Activated CD4-positive, alpha-beta T cell treated with anti-CD3 and anti-CD28 coated beads, Interleukin-2, amount 50 U/mL, for 1 hour (primary cell): ENCODE data around the gene DSCAM.
A peak's percentile ranks its signal among the peaks of the same experiment; 100 is the strongest.

Source experiments
- DNase-seq: peaks from one replicate; pipeline ENCODE4 v3.0.0-alpha.2; 2020

DSCAM gene

DNA sequence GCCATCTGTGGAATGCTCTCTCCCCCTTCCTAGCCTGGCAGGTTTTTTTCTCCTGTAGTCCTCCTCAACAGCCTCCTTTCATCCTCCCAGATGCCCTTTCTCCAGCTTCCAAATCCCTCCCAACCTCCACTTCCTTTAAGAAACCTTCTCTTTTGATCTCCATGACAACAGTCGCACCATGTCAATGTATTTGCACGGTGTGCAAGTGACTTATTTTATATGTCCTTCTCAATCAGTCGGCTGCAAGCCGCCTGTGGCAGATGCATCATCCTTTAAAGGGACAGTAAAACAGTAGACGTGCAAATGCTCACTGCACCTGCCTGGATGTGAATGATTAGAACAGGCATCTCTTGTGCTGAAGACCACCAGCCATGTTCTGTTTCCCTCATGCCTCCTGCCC, 694.5 kb downstream of the DSCAM start:
- DNase-seq: no peak

DNA sequence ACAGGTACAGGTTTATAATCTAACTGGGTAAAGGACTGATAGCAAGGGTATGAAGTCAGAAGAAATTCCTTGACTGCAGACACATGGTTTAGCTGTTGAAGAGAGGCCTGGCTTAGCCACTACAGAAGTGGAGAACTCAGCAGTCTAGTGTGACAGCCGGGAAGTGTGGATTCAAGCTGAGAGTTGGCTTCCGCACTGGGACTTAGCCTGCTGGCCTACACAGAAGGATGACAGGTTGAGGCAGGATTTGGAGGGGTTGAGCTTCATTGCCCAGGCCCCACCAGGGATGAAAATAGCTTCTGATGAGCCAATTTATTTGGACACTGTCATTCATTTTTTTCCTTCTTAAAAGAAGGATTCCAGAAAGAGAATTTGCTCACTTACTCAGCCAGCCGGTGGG, 695.3 kb downstream of the DSCAM start:
- no peak for DNase-seq

DNA sequence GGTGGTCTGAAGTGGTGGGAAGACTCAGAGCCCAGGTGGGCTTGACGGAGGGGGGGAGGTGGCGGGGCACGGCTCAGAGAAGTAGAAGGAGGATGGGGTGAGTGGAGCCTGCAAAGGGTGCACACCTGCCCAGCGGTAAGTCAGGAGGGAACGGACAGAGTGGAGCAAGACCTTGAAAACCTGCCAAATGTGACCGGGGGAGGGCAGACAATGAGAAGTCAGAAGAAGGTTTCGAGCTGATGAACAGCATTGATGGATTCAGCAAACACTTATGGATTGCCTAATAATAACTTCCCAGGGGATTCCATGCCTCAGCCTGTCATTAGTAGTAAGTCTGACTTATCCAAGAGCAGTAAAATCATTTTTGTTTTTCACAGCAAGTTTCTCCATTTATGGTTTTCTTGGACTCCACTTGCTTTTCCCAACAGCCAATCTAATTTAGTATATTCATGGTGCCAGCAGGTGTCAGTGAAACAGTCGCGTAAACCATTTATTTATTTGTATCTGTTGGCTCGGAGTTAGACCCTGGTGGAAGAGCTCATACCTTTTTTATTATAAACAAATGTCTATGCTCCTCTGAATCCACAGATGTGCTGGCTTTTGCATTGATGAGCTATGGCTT, 700.6 kb downstream of the DSCAM start:
- DNase-seq: no peak

DNA sequence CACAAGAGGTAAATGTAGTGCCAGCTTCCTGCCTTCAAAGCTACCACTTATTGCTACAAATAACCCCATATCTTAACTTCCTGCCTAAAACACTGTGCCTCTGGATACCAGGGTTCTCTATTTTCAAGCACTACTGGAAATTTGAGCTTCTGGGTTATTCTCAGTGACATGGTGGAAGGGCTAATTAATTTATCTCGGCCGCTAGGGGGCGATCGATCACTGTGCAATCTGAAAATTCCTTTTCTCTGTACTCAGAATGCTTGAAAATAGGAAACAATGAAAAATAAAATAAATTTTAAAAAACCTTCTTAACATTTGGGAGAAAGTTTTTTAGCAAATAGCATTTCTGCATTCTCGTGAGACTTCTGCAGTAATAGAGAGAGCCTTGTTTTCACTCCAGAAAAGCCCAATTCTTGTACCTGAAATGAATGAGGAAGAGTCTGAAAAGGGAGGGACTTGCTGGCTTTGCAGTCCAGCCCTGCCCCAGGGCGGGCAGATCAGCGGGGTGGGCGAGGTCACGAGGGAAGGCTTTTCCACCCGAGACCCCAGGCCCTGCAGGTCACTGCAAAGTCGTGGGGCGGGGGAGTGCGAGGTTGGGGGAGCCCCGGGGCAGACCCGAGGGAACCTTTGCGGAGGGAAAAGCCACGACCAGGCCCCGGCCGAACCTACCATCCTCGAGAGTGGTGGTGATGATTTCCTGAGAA, 703.0 kb downstream of the DSCAM start:
- DNase-seq: peak; percentile 17

DNA sequence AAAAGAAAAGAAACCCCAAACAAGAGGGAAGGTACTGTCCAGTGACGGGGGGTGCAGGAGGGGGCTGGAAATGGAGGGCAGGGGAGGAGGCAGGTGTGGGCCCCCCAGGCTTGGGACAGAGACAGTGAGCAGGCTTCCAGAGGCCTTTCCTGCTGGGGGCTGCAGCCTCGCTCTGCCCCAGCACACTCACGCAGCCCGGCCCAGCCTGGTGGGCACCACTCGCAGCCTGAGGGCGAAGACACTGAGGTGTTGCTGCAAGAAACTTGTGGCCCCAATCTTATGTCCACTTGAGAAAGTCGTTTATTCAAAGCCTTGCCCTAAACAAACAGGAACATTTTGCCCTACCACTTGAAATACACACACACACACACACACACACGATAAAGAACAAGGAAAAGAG, 705.3 kb downstream of the DSCAM start:
- DNase-seq: no peak

DNA sequence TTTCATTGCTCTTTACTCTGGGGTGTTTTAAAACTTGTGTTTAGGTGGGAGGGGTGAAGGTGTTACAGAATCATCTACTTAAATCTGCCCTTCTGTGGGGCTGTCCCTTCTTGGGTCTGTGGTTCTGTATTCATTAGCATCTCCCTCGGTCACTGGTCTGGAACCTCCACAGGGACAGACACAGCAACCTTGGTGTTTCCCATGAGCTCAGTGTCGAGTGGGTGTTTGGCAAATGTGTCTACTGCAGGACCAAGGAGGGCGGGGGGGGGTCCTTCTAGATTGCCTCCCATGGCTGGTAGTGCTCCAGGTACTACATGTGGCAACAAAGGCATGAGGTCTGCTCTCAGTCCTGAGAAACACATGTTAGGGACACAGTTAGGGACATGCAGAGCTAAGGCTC, 706.3 kb downstream of the DSCAM start:
- DNase-seq: no peak

GRCh38 chr21:40139636-40140035, 707.3 kb downstream of the DSCAM start:
- DNase-seq: no peak

DNA sequence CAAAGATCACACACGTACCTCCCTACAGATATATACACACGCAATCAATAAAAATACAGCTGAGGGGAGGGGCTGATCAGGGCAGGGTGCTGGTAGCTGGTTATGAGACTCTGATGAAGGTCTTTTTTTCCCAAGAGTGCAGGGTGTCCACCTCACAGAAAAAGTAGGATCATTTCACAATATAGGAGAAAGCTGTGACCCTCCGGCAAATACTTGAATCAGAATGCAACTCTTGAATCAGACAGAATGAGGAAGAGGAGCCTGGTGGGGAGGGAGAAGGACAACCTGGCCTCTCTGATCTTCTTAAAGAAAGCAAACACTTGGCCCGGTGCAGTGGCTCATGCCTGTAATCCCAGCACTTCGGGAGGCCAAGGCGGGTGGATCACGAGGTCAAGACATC, 710.4 kb downstream of the DSCAM start:
- DNase-seq: no peak

GRCh38 chr21:40134731-40135492, 712.0 kb downstream of the DSCAM start:
- DNase-seq: no peak

GRCh38 chr21:40130476-40130875, 716.5 kb downstream of the DSCAM start:
- DNase-seq: no peak

DNA sequence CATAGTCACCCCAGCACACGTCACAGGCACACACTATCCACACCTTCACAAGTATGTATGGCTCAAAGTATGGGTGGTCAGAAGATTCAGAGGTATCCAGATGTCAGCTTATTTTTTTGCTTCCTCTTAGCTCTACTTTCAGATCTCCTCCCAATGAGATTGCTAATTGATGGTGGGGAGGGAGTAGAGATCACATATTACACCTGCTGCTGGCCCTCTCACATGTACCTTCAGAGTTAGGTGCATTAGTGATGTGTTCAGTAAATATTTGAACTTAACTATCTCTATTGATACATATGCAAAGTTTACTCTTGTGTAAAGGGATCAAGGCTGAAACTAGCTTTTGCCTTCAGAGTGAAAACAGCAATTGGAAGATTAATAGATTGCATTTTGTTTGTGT, 717.1 kb downstream of the DSCAM start:
- DNase-seq: no peak

DNA sequence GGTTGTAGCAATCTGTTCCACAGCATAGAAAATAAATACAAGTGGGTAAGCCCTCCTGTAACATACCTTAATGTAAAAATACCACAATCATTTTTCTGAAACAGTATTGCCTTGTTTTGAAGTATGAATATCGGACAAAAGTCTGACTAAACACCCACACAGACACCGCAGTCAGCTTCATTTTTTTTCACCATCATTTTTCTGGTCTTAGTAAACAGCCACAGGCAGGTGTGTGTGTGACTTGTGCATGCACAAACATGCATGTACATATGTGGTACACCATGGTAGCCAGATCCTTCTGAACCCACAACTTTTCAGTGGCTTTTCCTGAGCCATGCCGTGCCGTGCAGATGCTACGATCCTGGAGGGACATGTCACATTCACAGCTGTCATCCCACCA, 718.1 kb downstream of the DSCAM start:
- no peak for DNase-seq

DNA sequence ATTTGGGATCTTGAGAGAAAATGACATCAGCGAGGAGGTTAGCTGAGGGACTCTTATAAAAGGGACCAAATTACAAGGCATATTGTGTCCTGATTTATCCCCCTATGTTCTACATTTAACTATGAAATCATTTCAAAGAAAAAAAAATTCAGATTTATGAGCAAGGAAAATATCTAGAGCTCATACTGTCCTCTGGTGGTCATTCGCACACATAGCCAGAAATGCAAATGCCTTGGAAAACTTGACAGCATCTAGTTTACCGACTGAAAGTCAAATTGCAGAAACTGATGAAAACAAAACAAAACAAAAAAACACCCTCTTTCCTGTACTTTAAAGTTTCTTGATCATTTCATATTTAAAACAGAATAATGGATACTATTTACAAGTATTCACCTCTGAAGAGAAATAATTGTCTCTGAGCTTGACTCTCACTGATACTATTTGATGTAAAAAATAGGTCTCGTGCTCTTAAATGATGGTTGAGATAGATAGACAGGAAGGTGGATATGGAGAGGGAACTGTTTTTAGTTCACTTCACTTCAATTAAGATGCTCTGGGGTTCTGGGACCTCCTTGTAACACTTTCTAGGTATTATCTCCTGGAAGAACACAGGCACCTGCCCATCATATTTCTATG, 725.9 kb downstream of the DSCAM start:
- DNase-seq: no peak

DNA sequence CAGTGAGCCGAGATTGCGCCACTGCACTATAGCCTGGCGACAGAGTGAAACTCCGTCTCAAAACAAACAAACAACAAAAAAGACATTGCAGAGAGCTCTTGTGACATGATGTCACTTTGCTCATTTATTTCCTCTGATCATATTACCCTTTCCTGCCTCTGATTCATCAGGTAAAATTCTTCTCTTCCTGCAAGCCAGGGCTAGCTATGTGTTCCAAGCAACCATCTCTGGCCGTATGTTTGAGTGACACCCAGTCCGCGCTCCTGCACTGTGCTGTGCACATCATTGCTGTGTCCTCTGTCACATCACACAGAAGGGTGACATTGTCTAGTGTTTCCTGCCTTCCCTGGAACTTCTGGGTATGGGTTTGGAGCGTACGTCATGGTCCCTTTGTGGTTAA, 728.4 kb downstream of the DSCAM start:
- DNase-seq: no peak

GRCh38 chr21:40117236-40117635, 729.7 kb downstream of the DSCAM start:
- no peak for DNase-seq

DNA sequence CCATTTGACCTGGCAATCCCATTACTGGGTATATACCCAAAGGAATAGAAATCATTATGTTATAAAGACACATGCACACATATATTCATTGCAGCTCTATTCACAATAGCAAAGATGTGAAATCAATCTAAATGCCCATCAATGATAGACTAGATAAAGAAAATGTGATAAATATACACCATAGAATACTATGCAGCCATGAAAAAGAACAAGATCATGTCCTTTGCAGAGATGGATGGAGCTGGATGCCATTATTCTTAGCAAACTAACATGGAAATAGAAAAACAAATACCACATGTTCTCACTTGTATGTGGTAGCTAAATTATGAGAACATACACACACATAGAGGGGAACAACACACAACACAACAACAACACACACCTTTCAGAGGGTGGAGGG, 731.2 kb downstream of the DSCAM start:
- no peak for DNase-seq

DNA sequence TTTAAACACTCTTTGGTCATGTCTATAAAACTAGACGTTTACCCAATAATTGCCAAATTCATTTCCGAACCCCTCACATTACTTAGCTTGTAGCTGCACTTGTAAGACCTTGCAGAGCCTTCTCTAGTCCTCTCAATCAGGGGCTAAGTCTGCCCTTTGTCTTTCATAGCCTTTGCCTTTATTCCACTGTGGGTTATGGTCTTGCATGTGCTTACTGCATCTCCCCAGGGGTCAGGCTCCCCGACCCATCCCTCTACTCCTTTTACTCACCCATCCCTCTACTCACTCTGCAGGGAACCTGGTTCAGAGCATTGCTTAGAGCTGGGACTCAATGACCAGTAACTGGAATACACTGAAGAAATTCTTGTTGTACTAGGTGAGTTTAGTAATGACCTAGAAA, 744.3 kb downstream of the DSCAM start:
- DNase-seq: no peak

DNA sequence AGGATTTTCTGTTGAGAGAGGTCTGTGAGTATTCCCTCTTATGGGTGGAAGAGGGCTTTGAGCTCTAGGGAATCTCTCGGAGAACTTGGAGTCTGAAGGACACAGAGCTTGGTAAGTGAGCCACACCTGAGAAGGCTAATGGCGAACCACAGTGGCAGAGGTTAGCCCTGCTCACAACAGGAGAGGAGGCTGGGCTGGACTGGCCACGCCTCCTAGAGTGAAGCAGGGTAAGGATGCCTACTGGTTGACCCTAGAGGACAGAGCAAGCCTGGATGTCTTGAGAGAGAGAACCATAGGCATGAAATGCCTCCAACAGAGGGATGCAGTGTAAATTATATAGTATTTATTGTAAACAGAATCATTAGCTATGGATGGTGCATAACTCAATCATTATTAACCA, 747.1 kb downstream of the DSCAM start:
- no peak for DNase-seq

DNA sequence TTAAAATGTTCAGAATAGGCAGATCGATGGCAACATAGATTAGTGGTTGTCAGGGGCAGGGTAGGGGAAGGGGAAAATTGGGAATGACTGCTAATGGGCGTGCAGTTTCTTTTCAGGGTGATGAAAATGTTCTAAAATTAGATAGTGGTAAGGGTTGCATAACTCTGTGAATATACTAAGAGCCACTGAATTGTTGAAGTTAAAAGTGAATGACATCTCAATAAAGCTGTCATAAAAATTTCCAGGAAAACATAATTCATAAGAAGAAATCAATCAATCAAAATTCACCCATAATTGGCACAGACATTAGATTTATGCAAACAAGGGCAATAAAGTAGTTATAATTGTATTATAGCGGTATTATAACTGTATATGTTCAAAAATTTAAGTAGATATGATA, 751.5 kb downstream of the DSCAM start:
- no peak for DNase-seq

DNA sequence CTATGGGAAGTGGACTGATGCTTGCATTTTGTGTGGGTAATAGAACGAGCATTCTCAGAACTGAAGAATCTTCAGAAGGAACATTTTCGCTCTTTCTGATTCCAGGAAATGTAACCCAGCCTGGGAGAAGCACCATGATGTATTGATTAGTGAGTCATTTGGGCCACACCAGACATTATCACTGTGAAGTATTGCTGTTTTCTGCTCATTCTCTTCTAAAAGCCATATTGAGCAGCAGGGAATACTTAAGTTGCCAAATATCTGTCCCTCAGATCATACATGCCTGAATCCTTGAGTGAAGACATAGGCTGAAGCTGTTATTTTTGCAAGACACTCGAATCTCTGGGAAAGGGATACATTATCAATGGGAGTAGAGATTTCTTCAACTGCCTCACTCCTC, 766.6 kb downstream of the DSCAM start:
- DNase-seq: no peak

DNA sequence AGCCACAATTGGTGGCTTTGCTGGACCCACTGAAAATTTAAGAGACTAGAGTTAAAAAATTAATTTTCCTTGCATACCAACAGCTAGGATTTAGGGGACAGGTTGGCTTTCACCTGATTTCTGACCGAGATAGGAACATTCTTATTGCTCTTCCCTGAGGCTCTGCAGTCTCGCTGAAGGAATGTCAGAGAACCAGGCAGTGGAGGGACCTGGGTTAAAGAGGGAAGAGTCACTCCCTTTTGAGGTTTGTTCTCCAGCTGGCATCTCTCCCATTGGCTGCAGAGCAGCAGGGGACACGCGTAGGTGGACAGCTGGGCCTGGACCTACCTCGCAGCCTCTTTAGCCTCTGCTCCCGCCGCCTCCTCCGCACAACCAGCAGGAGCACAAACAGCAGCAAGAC, 772.2 kb downstream of the DSCAM start:
- DNase-seq: no peak

DNA sequence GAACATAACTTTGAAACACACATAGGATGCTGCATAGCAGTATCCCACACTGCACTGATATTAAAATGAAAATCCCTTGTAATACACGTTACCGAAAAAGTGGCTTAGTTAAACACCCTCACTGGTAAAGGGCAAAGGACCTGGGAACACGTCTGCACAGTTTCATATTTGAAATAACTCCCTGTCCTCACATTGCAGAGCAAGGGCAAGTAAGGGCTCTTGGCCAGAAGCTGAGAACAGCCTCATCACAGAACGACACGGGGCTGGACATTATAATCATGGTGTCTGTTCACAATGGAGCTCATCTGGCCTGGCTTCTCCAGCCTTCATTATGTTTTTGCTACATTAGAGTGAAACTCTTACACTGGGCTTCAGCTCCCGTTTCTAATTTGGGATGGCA, 772.8 kb downstream of the DSCAM start:
- DNase-seq: no peak

DNA sequence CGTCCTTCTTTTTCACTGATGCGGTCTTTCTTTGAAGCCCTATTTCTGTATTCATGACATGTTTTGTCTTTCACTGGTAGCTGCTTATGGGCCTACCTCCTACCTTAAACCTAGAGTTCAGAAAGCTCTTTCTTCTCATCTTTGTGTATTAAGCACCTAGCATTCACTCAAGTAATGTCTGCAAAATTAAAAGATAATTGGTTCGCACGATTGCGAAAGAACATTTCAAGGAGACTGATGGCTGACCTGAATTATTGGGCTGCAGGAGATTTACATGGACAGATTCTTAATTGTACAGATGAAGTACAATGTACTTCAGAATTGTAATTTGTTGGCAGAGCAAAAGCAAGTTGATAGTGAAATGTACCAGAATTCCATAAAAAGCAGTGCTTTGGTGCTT, 773.3 kb downstream of the DSCAM start:
- DNase-seq: no peak

GRCh38 chr21:40070871-40071270, 776.1 kb downstream of the DSCAM start:
- DNase-seq: no peak
